Loucy (cell line): ENCODE measurements around the gene ADCY5.

Source experiments
- H2AFZ ChIP-seq: fragments of 200-600 bp; sonication (generic); 2 replicates; pipeline ENCODE4 v1.6.0; 2016; ENCODE audit warnings: antibody characterized with exemption, mild to moderate bottlenecking, low read length, moderate library complexity
- H3F3A ChIP-seq: fragments of 200-600 bp; 2 replicates; pipeline ENCODE4 v1.6.0; 2016; ENCODE audit warnings: antibody characterized with exemption, low read depth, mild to moderate bottlenecking
- H3K27me3 ChIP-seq: fragments of 200-600 bp; sonication (generic); 2 replicates; pipeline ENCODE4 v1.6.1; 2014; ENCODE audit warnings: low read length, mild to moderate bottlenecking; ENCODE audit not compliant: insufficient read depth, poor library complexity, severe bottlenecking
- H3K36me3 ChIP-seq: fragments of 200-600 bp; sonication (generic); 2 replicates; pipeline ENCODE4 v1.6.1; 2016; ENCODE audit warnings: low read length; ENCODE audit not compliant: insufficient read depth
- H3K4me1 ChIP-seq: fragments of 200-600 bp; sonication (generic); 2 replicates; pipeline ENCODE4 v1.5.1; 2014; ENCODE audit warnings: low read length, mild to moderate bottlenecking; ENCODE audit not compliant: insufficient read depth, poor library complexity, severe bottlenecking
- H3K4me2 ChIP-seq: fragments of 200-600 bp; sonication (generic); 2 replicates; pipeline ENCODE4 v1.6.0; 2014; ENCODE audit warnings: antibody characterized with exemption, low read length, low read depth, mild to moderate bottlenecking; ENCODE audit not compliant: poor library complexity, severe bottlenecking
- H3K4me3 ChIP-seq: fragments of 200-600 bp; sonication (generic); 2 replicates; pipeline ENCODE4 v1.5.1; 2014; ENCODE audit warnings: low read length, mild to moderate bottlenecking, mixed read lengths; ENCODE audit not compliant: poor library complexity, severe bottlenecking
- H3K79me2 ChIP-seq: fragments of 200-600 bp; sonication (generic); 2 replicates; pipeline ENCODE4 v1.6.1; 2014; ENCODE audit warnings: low read length; ENCODE audit not compliant: insufficient read depth
- H3K9ac ChIP-seq: fragments of 200-600 bp; sonication (generic); 2 replicates; pipeline ENCODE4 v1.6.0; 2014; ENCODE audit warnings: mild to moderate bottlenecking, low read depth, low read length, moderate library complexity; ENCODE audit not compliant: poor library complexity, severe bottlenecking
- H3K9me2 ChIP-seq: fragments of 200-600 bp; sonication (generic); replicated peaks from 2 replicates; pipeline ENCODE4 v1.6.1; 2016; ENCODE audit warnings: low read depth, low read length, mixed read lengths
- H3K9me3 ChIP-seq: fragments of 200-600 bp; sonication (generic); 2 replicates; pipeline ENCODE4 v1.6.1; 2014; ENCODE audit warnings: mild to moderate bottlenecking, antibody characterized with exemption, low read length, low read depth; ENCODE audit not compliant: insufficient read depth
- H4K20me1 ChIP-seq: fragments of 200-600 bp; sonication (generic); 2 replicates; pipeline ENCODE4 v1.6.0; 2014; ENCODE audit warnings: antibody characterized with exemption, low read length, mild to moderate bottlenecking; ENCODE audit not compliant: insufficient read depth, poor library complexity, severe bottlenecking
- EZH2phosphoT487 ChIP-seq: fragments of 200-600 bp; IDR thresholded peaks from 2 replicates; pipeline ENCODE4 v1.6.1; 2018; ENCODE audit warnings: antibody characterized with exemption, mild to moderate bottlenecking, moderate library complexity, borderline replicate concordance
- TF ChIP-seq, protein P1 (sequence below): fragments of 200-600 bp; sonication (generic); conservative IDR thresholded peaks from 2 replicates; pipeline ENCODE4 v1.5.1; 2014; ENCODE audit warnings: mild to moderate bottlenecking, antibody characterized with exemption, low read length

The ADCY5 gene

DNA sequence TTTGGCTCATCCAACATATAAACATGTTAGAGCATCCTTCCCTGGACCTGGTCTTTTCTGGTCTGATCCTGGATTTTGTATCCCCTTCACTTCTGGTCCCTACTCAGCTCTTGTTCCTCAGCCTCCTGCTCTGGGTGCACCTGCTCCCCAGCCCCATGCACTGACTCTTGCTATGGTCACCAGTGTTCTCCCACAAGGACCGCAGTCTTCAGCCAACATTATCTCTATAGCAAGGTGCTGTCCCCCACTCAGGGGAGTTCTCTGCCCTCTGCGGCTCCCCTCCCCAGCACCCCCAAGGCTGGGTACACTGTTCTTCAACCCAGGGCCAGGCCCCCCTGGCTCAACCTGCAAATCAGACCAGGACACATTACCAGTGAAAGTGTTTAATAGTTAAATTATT, 167.0 kb downstream of the ADCY5 start:
- Histone ChIP-seq H3K9ac (no peak overlapping the region), H3K4me3 (no peak overlapping the region), H3K4me2 (no peak overlapping the region), H3K9me2 (no peaks in the 10 kb centered on the region), H3K27me3 (no peaks in the 10 kb centered on the region), H3F3A (no peaks in the 10 kb centered on the region), H3K79me2 (no peaks in the 10 kb centered on the region), H3K36me3 (no peaks in the 10 kb centered on the region), H2AFZ (no peak overlapping the region), H3K9me3 (no peaks in the 10 kb centered on the region), H4K20me1 (no peaks in the 10 kb centered on the region), H3K4me1 (no peaks in the 10 kb centered on the region)
- TF ChIP-seq EZH2phosphoT487: no peak
- TF ChIP-seq, protein P1, sequence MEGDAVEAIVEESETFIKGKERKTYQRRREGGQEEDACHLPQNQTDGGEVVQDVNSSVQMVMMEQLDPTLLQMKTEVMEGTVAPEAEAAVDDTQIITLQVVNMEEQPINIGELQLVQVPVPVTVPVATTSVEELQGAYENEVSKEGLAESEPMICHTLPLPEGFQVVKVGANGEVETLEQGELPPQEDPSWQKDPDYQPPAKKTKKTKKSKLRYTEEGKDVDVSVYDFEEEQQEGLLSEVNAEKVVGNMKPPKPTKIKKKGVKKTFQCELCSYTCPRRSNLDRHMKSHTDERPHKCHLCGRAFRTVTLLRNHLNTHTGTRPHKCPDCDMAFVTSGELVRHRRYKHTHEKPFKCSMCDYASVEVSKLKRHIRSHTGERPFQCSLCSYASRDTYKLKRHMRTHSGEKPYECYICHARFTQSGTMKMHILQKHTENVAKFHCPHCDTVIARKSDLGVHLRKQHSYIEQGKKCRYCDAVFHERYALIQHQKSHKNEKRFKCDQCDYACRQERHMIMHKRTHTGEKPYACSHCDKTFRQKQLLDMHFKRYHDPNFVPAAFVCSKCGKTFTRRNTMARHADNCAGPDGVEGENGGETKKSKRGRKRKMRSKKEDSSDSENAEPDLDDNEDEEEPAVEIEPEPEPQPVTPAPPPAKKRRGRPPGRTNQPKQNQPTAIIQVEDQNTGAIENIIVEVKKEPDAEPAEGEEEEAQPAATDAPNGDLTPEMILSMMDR: no peak

DNA sequence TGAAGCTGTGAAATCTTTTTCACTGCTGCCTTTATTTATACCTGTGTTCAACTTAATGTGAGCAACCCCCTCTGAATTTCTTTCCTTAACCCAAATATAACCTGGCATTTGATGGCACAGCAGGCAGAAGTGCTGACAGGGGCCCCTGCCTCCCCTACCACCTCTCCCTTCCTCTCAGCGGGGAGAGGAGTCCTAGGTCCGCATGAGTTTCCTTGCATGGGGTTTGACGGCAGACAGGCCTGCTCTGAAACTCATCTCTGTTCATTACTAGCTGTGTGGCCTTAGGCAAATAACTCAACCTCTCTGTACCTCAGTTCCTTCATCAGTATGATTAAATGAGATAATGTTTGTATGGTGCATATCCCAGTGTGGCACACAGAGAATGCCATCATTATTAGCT, 167.5 kb downstream of the ADCY5 start:
- H3K4me2 ChIP-seq: no peak overlapping the region
- H3K36me3 ChIP-seq: no peaks in the 10 kb centered on the region
- H3K4me3 ChIP-seq: no peak overlapping the region
- H3F3A ChIP-seq: no peaks in the 10 kb centered on the region
- TF ChIP-seq, protein P1: no peak
- TF ChIP-seq EZH2phosphoT487: no peak
- no peaks in the 10 kb centered on the region for H3K9me2 ChIP-seq
- H4K20me1 ChIP-seq: no peaks in the 10 kb centered on the region
- no peaks in the 10 kb centered on the region for H3K79me2 ChIP-seq
- H2AFZ ChIP-seq: no peak overlapping the region
- no peaks in the 10 kb centered on the region for H3K4me1 ChIP-seq
- no peak overlapping the region for H3K9ac ChIP-seq
- no peaks in the 10 kb centered on the region for H3K27me3 ChIP-seq
- no peaks in the 10 kb centered on the region for H3K9me3 ChIP-seq

DNA sequence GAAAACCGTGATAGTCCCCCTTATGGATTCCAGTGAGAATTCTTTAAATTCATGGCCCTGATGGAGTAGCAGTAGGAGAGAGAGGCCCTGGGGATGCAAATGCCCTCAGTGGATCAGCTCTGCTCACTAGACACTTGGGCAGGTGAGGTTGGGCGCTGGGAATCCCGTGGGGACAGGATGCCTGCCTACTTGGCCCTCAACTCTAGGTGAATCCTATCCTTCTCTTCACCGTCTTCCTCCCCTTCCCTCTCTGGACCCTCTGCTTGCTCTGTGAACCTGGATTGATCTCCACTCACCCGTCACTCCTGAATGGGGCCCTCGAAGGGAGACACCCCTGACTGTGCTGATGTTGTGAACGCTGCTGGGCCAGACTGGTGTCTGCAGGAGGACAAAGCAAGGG, 169.8 kb downstream of the ADCY5 start:
- Histone ChIP-seq H3K27me3 (no peaks in the 10 kb centered on the region), H3K9me2 (no peaks in the 10 kb centered on the region), H3K79me2 (no peaks in the 10 kb centered on the region), H3F3A (no peaks in the 10 kb centered on the region), H3K9ac (no peak overlapping the region), H2AFZ (no peak overlapping the region), H4K20me1 (no peaks in the 10 kb centered on the region), H3K4me2 (no peak overlapping the region), H3K4me3 (no peak overlapping the region), H3K9me3 (no peaks in the 10 kb centered on the region), H3K4me1 (no peaks in the 10 kb centered on the region), H3K36me3 (no peaks in the 10 kb centered on the region)
- TF ChIP-seq, protein P1: no peak
- no peak for TF ChIP-seq EZH2phosphoT487
